ENCODE measurements around the gene GRM3. TPM values are rescaled to one million over a fixed set of nuclear protein-coding genes. Genes with fewer than 3 reads are reported as not detected.

GRM3 gene
- polyA plus RNA-seq, 2 of the 4 experiments (the other 2 are of a cell fraction) = not detected

DNA sequence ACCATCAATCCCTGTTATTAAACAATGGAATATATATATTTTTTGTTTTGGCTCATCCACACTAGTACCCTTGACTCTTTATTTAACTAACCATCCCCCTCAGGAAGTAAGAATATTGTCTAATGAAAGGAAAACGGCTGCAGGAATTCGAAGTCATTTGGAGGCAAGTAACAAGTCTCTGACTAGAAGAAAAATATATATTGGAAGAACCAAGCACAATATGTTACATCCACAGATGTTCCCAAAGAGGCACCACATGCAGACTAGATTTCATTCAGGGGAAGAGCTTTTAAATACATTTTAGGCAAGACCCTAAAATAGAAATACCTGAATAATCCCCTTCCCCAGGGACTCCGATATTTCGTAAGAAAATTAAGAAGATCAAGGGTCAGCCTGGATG is 104.5 kb downstream of the GRM3 start:
- H3K4me1 ChIP-seq = no peaks in the 10 kb centered on the region
- H3K27ac ChIP-seq = no peak overlapping the region
- CTCF ChIA-PET = no interaction called here
- H3K9me3 ChIP-seq = no peaks in the 10 kb centered on the region
- FAIRE-seq (no peak), DNase-seq (ENCODE audit: low read depth in 1 of 2, low spot score in 1 of 2) (no peak), ATAC-seq (no peak)
- WGBS (ENCODE audit: missing lambda C conversion rate) = 32% methylated on average over 4 of the region's 4 CpGs
- TF ChIP-seq EP300 (IDR thresholded peaks at IDR 0.05) = no peak
- POLR2A ChIA-PET = no interaction called here
- no peak overlapping the region for H3K4me3 ChIP-seq
- no peak overlapping the region for H3K4me2 ChIP-seq

DNA sequence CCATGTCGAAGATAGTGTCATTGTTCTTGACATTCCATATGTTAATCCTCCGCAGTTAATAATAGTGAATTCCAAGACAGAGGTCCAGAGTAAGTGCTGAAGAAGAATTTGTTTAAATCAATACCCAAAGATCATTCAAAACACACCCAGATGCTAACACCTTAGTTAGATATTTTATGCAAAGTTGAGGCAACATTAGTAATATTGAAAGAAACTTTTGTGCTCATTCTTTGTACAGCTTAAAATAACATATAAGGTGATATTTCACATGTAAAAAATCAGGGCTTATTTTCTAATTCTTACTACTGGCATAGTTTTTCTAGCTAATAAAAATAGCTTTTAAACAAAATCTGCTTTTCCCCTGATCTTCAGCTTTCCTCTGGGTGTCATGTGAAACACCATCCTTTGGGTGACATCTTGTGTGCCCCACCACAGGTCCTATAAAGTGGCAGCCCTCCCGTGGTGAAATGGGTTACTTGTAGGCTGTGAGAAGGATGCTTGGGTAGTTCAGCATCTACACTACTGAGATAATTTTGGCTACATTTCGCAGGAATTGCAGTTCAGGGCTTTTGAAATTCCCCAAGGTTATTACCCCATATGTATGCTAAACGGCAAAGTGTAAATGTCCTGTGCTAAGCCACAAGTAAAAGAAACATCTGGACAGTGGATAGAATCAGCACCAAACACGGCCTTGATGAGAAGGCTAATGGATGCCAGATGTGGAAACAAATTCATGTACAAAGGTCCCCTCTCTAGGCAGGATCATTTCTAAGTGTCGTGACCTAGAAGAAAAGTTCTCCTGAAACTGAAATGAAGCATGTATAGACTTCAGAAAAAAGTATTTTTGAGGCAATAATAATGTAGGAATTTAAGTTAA is 105.4 kb downstream of the GRM3 start:
- H3K4me2 ChIP-seq = no peak overlapping the region
- 4% methylated on average over 7 of the region's 7 CpGs for WGBS (ENCODE audit: missing lambda C conversion rate)
- no peak overlapping the region for H3K27ac ChIP-seq
- ATAC-seq (no peak), FAIRE-seq (no peak), DNase-seq (ENCODE audit: low read depth in 1 of 2, low spot score in 1 of 2) (no peak)
- no peak overlapping the region for H3K4me3 ChIP-seq
- CTCF ChIA-PET = no interaction called here
- no peaks in the 10 kb centered on the region for H3K4me1 ChIP-seq
- POLR2A ChIA-PET = no interaction called here
- TF ChIP-seq RARB (CRISPR knock-in tag; IDR thresholded peaks at IDR 0.05) (no peak), HOXB5 (CRISPR knock-in tag; IDR thresholded peaks at IDR 0.05) (no peak), FOSL2 (IDR thresholded peaks at IDR 0.05) (no peak), FOSL2 (CRISPR knock-in tag; IDR thresholded peaks at IDR 0.05) (no peak), JUN (IDR thresholded peaks at IDR 0.05) (no peak), ZSCAN20 (CRISPR knock-in tag; IDR thresholded peaks at IDR 0.05) (no peak), ZFP36 (IDR thresholded peaks at IDR 0.05; ENCODE audit: borderline replicate concordance, partially characterized antibody) (no peak), HDAC2 (IDR thresholded peaks at IDR 0.05) (no peak)
- TF ChIP-seq, protein P1, sequence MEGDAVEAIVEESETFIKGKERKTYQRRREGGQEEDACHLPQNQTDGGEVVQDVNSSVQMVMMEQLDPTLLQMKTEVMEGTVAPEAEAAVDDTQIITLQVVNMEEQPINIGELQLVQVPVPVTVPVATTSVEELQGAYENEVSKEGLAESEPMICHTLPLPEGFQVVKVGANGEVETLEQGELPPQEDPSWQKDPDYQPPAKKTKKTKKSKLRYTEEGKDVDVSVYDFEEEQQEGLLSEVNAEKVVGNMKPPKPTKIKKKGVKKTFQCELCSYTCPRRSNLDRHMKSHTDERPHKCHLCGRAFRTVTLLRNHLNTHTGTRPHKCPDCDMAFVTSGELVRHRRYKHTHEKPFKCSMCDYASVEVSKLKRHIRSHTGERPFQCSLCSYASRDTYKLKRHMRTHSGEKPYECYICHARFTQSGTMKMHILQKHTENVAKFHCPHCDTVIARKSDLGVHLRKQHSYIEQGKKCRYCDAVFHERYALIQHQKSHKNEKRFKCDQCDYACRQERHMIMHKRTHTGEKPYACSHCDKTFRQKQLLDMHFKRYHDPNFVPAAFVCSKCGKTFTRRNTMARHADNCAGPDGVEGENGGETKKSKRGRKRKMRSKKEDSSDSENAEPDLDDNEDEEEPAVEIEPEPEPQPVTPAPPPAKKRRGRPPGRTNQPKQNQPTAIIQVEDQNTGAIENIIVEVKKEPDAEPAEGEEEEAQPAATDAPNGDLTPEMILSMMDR (IDR thresholded peaks at IDR 0.05) = no peak
- TF ChIP-seq, protein P2, sequence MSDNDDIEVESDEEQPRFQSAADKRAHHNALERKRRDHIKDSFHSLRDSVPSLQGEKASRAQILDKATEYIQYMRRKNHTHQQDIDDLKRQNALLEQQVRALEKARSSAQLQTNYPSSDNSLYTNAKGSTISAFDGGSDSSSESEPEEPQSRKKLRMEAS (IDR thresholded peaks at IDR 0.05) = no peak
- H3K9me3 ChIP-seq = no peaks in the 10 kb centered on the region

DNA sequence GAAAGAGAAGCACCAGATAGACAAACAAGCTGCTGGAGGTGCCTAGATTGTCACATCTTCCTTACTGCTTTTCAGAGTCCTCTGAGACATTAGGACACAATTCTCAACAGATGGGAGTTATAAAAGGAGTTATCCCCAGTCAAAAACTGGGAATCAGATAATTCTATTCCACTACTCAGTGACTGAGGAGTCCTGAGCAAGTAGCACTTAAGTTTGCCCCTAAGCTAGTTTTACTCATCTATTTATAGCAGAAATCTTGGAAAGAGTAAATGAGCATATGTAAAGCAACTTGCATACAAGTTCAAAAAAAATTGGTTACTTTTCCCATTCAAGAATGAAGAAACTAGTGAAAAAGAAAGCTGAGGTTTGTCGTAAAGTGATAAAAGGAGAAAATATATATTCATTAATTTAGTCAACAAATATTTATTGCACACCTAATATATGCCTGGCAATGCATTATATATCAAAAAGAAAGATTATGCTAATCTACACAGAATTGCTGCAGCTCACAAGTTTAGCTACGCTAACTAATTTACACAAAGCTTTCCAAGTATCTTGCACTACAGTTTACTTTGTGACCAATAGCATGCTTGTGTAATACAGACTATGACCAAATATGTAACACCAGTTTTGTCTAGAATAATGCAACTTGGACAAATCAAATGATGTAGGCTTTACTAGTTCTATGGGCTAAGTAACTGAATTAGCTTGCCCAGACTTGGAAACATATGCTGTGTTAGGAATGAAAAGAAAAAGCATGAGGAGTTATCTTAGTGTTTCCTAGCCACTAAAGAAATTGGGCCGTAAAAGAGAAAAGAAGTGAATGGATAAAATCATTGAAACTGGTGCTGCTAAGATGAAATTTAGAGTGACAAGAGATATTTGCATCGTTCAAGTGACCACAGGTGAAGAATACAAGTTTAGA is 106.3 kb downstream of the GRM3 start:
- DNase-seq (ENCODE audit: low read depth in 1 of 2, low spot score in 1 of 2) = no peak
- Histone ChIP-seq H3K27ac (no peak overlapping the region), H3K9me3 (no peaks in the 10 kb centered on the region), H3K4me2 (no peak overlapping the region), H3K4me3 (no peak overlapping the region), H3K4me1 (no peaks in the 10 kb centered on the region)
- 19% methylated on average over 4 of the region's 4 CpGs for WGBS (ENCODE audit: missing lambda C conversion rate)
- TF ChIP-seq EHMT2 (IDR thresholded peaks at IDR 0.05; ENCODE audit: low read depth) (no peak), KDM1A (IDR thresholded peaks at IDR 0.05; ENCODE audit: low read depth) (no peak), POLR2AphosphoS2 (conservative IDR thresholded peaks at IDR 0.05; ENCODE audit: low read length) (no peak), TP53 (CRISPR knock-in tag; IDR thresholded peaks at IDR 0.05) (no peak), KDM5A (IDR thresholded peaks at IDR 0.05) (no peak), HOXA7 (CRISPR knock-in tag; IDR thresholded peaks at IDR 0.05) (no peak)
- TF ChIP-seq, protein P3, sequence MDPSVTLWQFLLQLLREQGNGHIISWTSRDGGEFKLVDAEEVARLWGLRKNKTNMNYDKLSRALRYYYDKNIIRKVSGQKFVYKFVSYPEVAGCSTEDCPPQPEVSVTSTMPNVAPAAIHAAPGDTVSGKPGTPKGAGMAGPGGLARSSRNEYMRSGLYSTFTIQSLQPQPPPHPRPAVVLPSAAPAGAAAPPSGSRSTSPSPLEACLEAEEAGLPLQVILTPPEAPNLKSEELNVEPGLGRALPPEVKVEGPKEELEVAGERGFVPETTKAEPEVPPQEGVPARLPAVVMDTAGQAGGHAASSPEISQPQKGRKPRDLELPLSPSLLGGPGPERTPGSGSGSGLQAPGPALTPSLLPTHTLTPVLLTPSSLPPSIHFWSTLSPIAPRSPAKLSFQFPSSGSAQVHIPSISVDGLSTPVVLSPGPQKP (IDR thresholded peaks at IDR 0.05; ENCODE audit: low read depth, low read length) = no peak
- TF ChIP-seq, protein P4, sequence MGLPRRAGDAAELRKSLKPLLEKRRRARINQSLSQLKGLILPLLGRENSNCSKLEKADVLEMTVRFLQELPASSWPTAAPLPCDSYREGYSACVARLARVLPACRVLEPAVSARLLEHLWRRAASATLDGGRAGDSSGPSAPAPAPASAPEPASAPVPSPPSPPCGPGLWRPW (IDR thresholded peaks at IDR 0.05) = no peak
- POLR2A ChIA-PET = no interaction called here
- FAIRE-seq = no peak
- no peak for ATAC-seq
- CTCF ChIA-PET = no interaction called here

Data from A549 (cell line).